ENCODE results near the gene KL.

Gene KL

GRCh38 chr13:33078263-33078662 is 62.0 kb downstream of the KL start:
- H2AFZ ChIP-seq (ENCODE audit: low read depth, low read length): no peak overlapping the region
- H3K27me3 ChIP-seq (ENCODE audit: insufficient read depth, low read length, poor library complexity): no peaks in the 10 kb centered on the region
- DNase-seq: no peak
- no peak for TF ChIP-seq EZH2 (IDR thresholded peaks at IDR 0.05; ENCODE audit: borderline replicate concordance, low read depth, low read length, severe bottlenecking)
- no peak for TF ChIP-seq CTCF (IDR thresholded peaks at IDR 0.05; ENCODE audit: borderline replicate concordance, extremely low read depth, low read length, poor library complexity, severe bottlenecking)
- H3K9me3 ChIP-seq (ENCODE audit: insufficient read depth, low read length, severe bottlenecking): no peaks in the 10 kb centered on the region
- no peaks in the 10 kb centered on the region for H3K4me1 ChIP-seq (ENCODE audit: insufficient read depth, low read length)
- H3K27ac ChIP-seq (ENCODE audit: low read length): no peak overlapping the region
- no peak for ATAC-seq (ENCODE audit: insufficient read depth, low read depth)
- no peaks in the 10 kb centered on the region for H3K79me2 ChIP-seq (ENCODE audit: insufficient read depth, low read length)
- H4K20me1 ChIP-seq (ENCODE audit: insufficient read depth, low read length): no peaks in the 10 kb centered on the region
- H3K36me3 ChIP-seq (ENCODE audit: insufficient read depth, low read length): no peaks in the 10 kb centered on the region
- no peak overlapping the region for H3K4me3 ChIP-seq (ENCODE audit: low read depth in 1 of 2, low read length in 2 of 2)
- no peak overlapping the region for H3K9ac ChIP-seq (ENCODE audit: low read depth, low read length)
- no peak overlapping the region for H3K4me2 ChIP-seq (ENCODE audit: insufficient read depth, low read length)

DNA sequence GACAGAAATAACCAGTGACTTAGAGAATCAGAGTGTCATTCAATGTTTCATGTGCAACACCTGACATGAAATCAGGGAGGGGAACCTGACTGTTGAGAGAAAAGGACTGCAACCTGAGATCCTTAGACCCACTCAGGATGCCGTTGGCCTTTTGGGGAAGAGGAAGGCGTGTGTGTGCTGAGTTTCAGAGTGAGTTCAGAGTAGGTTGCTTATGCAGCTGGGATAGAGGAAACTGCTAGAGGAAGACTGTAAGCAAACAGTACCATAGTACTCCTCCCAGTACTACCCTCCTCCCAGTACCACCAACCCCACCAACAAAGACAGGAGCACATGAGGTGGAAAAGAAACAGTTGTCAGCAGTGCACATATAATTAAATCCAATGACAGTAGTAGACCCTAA is 63.7 kb downstream of the KL start:
- DNase-seq: no peak
- Histone ChIP-seq H3K4me2 (ENCODE audit: insufficient read depth, low read length) (no peak overlapping the region), H2AFZ (ENCODE audit: low read depth, low read length) (no peak overlapping the region)

GRCh38 chr13:33080972-33081590 is 64.9 kb downstream of the KL start:
- H4K20me1 ChIP-seq (ENCODE audit: insufficient read depth, low read length): no peaks in the 10 kb centered on the region
- no peak overlapping the region for H2AFZ ChIP-seq (ENCODE audit: low read depth, low read length)
- H3K79me2 ChIP-seq (ENCODE audit: insufficient read depth, low read length): no peaks in the 10 kb centered on the region
- no peak for ATAC-seq (ENCODE audit: insufficient read depth, low read depth)
- no peaks in the 10 kb centered on the region for H3K27me3 ChIP-seq (ENCODE audit: insufficient read depth, low read length, poor library complexity)
- H3K9me3 ChIP-seq (ENCODE audit: insufficient read depth, low read length, severe bottlenecking): no peaks in the 10 kb centered on the region
- no peak overlapping the region for H3K9ac ChIP-seq (ENCODE audit: low read depth, low read length)
- H3K27ac ChIP-seq (ENCODE audit: low read length): no peak overlapping the region
- H3K36me3 ChIP-seq (ENCODE audit: insufficient read depth, low read length): no peaks in the 10 kb centered on the region
- TF ChIP-seq EZH2 (IDR thresholded peaks at IDR 0.05; ENCODE audit: borderline replicate concordance, low read depth, low read length, severe bottlenecking): no peak
- no peak for TF ChIP-seq CTCF (IDR thresholded peaks at IDR 0.05; ENCODE audit: borderline replicate concordance, extremely low read depth, low read length, poor library complexity, severe bottlenecking)
- H3K4me2 ChIP-seq (ENCODE audit: insufficient read depth, low read length): no peak overlapping the region
- no peaks in the 10 kb centered on the region for H3K4me1 ChIP-seq (ENCODE audit: insufficient read depth, low read length)
- no peak for DNase-seq
- H3K4me3 ChIP-seq (ENCODE audit: low read depth in 1 of 2, low read length in 2 of 2): no peak overlapping the region

More for the DNA sequence above, 63.7 kb downstream of the KL start:
- Histone ChIP-seq H3K27me3 (ENCODE audit: insufficient read depth, low read length, poor library complexity) (no peaks in the 10 kb centered on the region), H3K4me1 (ENCODE audit: insufficient read depth, low read length) (no peaks in the 10 kb centered on the region), H3K27ac (ENCODE audit: low read length) (no peak overlapping the region), H4K20me1 (ENCODE audit: insufficient read depth, low read length) (no peaks in the 10 kb centered on the region), H3K79me2 (ENCODE audit: insufficient read depth, low read length) (no peaks in the 10 kb centered on the region), H3K9me3 (ENCODE audit: insufficient read depth, low read length, severe bottlenecking) (no peaks in the 10 kb centered on the region), H3K9ac (ENCODE audit: low read depth, low read length) (no peak overlapping the region), H3K36me3 (ENCODE audit: insufficient read depth, low read length) (no peaks in the 10 kb centered on the region), H3K4me3 (ENCODE audit: low read depth in 1 of 2, low read length in 2 of 2) (no peak overlapping the region)
- no peak for TF ChIP-seq EZH2 (IDR thresholded peaks at IDR 0.05; ENCODE audit: borderline replicate concordance, low read depth, low read length, severe bottlenecking)
- no peak for TF ChIP-seq CTCF (IDR thresholded peaks at IDR 0.05; ENCODE audit: borderline replicate concordance, extremely low read depth, low read length, poor library complexity, severe bottlenecking)
- no peak for ATAC-seq (ENCODE audit: insufficient read depth, low read depth)
